ENCODE results near the gene INSC. TPM values are rescaled to one million over a fixed set of nuclear protein-coding genes. Genes with fewer than 3 reads are reported as not detected.

The INSC gene
- total RNA-seq, 1 experiment from 2014 or later, result not detected

DNA sequence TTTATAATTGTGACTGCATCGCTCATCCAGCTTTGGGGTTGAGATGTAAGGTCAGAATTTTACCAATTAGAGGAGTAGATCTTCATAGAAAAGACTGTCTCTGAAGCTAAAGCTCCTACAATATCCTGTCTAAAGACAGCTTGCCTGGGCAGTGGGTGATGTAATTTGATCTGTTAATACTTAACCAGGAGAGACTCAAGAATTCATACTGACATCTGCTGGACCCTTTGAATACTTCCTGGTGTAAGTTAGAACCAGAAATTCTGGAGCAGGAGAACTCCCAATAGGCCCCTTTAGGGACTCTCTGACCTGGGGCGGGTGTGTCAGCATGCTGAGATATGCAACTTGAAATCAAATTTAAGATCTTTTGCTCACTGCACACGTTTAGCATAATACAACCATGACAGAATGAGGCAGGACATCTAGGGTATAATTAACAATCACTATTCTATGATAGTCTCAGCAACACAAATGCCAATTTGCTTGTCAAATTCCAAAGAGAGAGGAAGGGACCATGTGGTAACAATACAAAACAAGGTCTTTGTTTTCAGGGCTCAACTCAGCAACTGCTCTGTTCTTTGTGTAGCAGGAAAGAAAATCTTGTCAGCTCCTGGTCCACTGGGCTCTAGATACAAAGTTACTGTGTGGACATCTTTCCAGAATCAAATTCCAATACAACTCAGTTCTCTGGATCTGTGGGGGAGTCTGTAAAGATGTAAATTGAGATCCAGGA, 143.9 kb downstream of the INSC start:
- Histone ChIP-seq H3K27me3 (replicated peaks; ENCODE audit: control insufficient read depth, insufficient read depth, low read length) (no peaks in the 10 kb centered on the region; the same call in 1 of the 2 replicates), H3K36me3 (ENCODE audit: control insufficient read depth, insufficient read depth, low read length) (no peaks in the 10 kb centered on the region), H3K9me3 (no peaks in the 10 kb centered on the region), H3K4me1 (peaks cover 9% of the 10 kb centered on the region), H3K4me3 (ENCODE audit: low read depth, low read length) (no peak overlapping the region)
- intact Hi-C loops (cut with micrococcal nuclease; ENCODE audit: unreplicated experiment), result no loop called here
- Mint-ChIP-seq H3K4me3 (ENCODE audit: unreplicated experiment) (no peak overlapping the region), H3K27ac (ENCODE audit: unreplicated experiment) (peak overlapping the region; percentile 51), H3K36me3 (ENCODE audit: insufficient read depth, unreplicated experiment) (no peaks in the 10 kb centered on the region), H3K27me3 (ENCODE audit: insufficient read depth, unreplicated experiment) (no peaks in the 10 kb centered on the region), H3K9me3 (ENCODE audit: unreplicated experiment) (no peaks in the 10 kb centered on the region), H3K4me1 (ENCODE audit: low read depth, unreplicated experiment) (peaks cover 13% of the 10 kb centered on the region)
- peak in 1 of 2 experiments; percentile 46 for TF ChIP-seq CTCF (IDR thresholded peaks at IDR 0.05; ENCODE audit: insufficient read depth in 1 of 2, low read depth in 1 of 2, low read length in 1 of 2, severe bottlenecking in 1 of 2, unreplicated experiment in 1 of 2)
- BruUV-seq (replicated peaks), result no TSS peak
- peak in 1 of 2 experiments; percentile 61 for DNase-seq
- CTCF ChIA-PET, result interaction anchor here (0.6 to 1.2 kb wide), 5 partner anchors 14 to 158 kb away, joined by 3 to 5 read pairs (median 3); no protein-coding TSS in a partner anchor
- POLR2A ChIA-PET, result no interaction called here

DNA sequence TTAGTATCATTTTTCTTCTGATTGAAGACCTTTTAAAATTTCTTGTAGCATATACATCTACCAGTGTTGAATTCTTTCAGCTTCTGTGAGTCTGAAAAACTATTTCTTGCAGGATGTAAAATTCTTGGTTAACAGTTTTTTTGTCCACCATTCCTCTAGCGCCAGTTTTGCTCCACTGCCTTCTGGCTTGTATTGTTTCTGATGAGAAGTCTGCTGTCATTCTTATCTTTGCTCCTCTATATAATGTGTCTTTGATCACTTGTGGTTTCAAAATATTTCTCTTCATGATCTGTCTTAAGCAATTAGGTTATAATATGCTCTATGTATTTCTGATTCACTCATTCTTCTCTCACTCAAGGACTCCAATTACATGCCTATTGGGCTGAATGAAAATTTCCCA, 152.3 kb downstream of the INSC start:
- no peaks in the 10 kb centered on the region for H3K27me3 ChIP-seq (replicated peaks; ENCODE audit: control insufficient read depth, insufficient read depth, low read length)
- no TSS peak for BruUV-seq (replicated peaks)
- TF ChIP-seq CTCF (IDR thresholded peaks at IDR 0.05; ENCODE audit: insufficient read depth in 1 of 2, low read depth in 1 of 2, low read length in 1 of 2, severe bottlenecking in 1 of 2, unreplicated experiment in 1 of 2), result no peak
- Mint-ChIP-seq H3K36me3 (ENCODE audit: insufficient read depth, unreplicated experiment) (no peaks in the 10 kb centered on the region), H3K27me3 (ENCODE audit: insufficient read depth, unreplicated experiment) (no peaks in the 10 kb centered on the region), H3K4me1 (ENCODE audit: low read depth, unreplicated experiment) (no peaks in the 10 kb centered on the region), H3K9me3 (ENCODE audit: unreplicated experiment) (peaks cover 25% of the 10 kb centered on the region), H3K4me3 (ENCODE audit: unreplicated experiment) (no peak overlapping the region), H3K27ac (ENCODE audit: unreplicated experiment) (no peak overlapping the region)
- POLR2A ChIA-PET, result no interaction called here
- no peak for DNase-seq
- H3K4me1 ChIP-seq, result no peaks in the 10 kb centered on the region
- H3K4me3 ChIP-seq (ENCODE audit: low read depth, low read length), result no peak overlapping the region
- H3K9me3 ChIP-seq, result peaks cover 14% of the 10 kb centered on the region
- intact Hi-C loops (cut with micrococcal nuclease; ENCODE audit: unreplicated experiment), result no loop called here
- H3K36me3 ChIP-seq (ENCODE audit: control insufficient read depth, insufficient read depth, low read length), result no peaks in the 10 kb centered on the region
- CTCF ChIA-PET, result no interaction called here

DNA sequence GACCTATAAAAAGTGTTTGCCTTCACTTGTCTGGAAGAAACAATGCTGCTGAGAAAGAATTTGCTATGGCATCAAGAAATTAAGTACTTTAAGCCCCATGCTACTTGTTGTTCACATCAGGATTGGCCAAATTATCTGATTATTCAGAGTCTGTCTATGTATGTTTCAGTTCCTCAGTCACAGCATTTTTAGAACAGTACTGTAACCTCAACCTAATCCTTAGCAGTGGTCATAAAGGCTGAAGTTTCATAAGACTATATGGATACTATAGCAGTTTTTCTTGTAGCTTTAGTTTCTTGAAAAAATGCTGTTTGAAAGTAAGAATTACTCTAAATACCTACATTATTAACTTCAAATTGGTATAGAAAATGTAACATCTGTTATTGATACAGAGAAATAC, 153.9 kb downstream of the INSC start:
- no TSS peak for BruUV-seq (replicated peaks)
- Histone ChIP-seq H3K4me1 (no peaks in the 10 kb centered on the region), H3K4me3 (ENCODE audit: low read depth, low read length) (no peak overlapping the region), H3K27me3 (replicated peaks; ENCODE audit: control insufficient read depth, insufficient read depth, low read length) (no peaks in the 10 kb centered on the region), H3K36me3 (ENCODE audit: control insufficient read depth, insufficient read depth, low read length) (no peaks in the 10 kb centered on the region), H3K9me3 (peaks cover 16% of the 10 kb centered on the region)
- intact Hi-C loops (cut with micrococcal nuclease; ENCODE audit: unreplicated experiment), result no loop called here
- no peak overlapping the region for H3K4me3 Mint-ChIP-seq (ENCODE audit: unreplicated experiment)
- no peak overlapping the region for H3K27ac Mint-ChIP-seq (ENCODE audit: unreplicated experiment)
- no peak for TF ChIP-seq CTCF (IDR thresholded peaks at IDR 0.05; ENCODE audit: insufficient read depth in 1 of 2, low read depth in 1 of 2, low read length in 1 of 2, severe bottlenecking in 1 of 2, unreplicated experiment in 1 of 2)
- DNase-seq, result no peak
- CTCF ChIA-PET, result no interaction called here
- POLR2A ChIA-PET, result no interaction called here
- peaks cover 25% of the 10 kb centered on the region for H3K9me3 Mint-ChIP-seq (ENCODE audit: unreplicated experiment)
- H3K4me1 Mint-ChIP-seq (ENCODE audit: low read depth, unreplicated experiment), result no peaks in the 10 kb centered on the region
- H3K27me3 Mint-ChIP-seq (ENCODE audit: insufficient read depth, unreplicated experiment), result no peaks in the 10 kb centered on the region
- no peaks in the 10 kb centered on the region for H3K36me3 Mint-ChIP-seq (ENCODE audit: insufficient read depth, unreplicated experiment)
